ENCODE data around the gene HCRTR1.

GRCh38 chr1:31644560-31645273, 27.2 kb downstream of the HCRTR1 start, which contains the start of gene PEF1:
- TF ChIP-seq POLR2A (IDR thresholded peaks at IDR 0.05) (peak; percentile 13 to 62), CTCF (IDR thresholded peaks at IDR 0.05) (no peak)

All from heart left ventricle (tissue), 13 donors.